Measurements from ENCODE around the gene HSD17B8.

The HSD17B8 gene

DNA sequence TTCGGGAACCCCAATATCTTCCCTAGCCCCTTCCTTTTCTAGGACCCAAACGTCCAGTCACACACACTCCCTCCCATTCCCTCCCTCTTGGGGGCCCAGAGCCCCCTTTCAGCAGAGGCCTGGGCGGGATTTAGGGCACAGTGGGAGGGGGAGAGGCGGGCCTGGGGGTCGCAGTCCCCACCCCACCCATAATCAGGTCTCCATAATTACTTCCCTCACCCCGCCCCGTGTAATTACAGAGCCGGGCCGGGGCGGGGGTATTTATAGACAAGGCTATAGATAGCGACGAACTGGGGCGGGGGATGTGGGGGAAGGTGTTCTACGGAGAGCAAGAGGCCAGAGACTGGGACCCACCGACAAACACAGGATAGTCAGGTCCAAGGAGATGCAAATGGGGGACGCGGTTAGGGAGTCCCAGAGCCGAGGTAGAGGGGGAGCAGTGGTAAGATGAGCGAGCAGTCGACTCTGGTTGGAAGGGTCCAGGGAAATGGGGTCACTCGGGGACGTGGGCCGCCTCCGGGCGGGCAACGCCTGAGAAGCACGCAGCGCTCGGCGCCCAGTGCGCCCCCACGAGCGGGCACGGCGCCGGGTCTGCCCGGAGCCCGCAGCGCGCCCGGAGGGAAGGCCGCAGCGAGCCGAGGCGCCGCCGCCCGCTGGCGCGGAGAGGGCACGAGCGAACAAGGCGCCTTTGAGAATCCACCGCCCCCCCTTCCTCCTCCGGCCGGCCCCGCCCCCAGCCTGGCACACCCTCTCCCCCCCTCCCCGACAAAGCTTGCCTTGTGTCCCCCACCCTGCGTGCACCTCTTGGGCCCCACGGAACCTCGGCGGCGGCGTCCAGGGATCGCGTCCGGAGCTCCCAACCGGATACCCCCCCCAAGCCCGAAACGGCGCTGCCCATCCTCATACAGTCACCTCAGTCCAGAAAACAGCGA, 11.5 kb upstream of the HSD17B8 start:
- peak; percentile 73 for DNase-seq

DNA sequence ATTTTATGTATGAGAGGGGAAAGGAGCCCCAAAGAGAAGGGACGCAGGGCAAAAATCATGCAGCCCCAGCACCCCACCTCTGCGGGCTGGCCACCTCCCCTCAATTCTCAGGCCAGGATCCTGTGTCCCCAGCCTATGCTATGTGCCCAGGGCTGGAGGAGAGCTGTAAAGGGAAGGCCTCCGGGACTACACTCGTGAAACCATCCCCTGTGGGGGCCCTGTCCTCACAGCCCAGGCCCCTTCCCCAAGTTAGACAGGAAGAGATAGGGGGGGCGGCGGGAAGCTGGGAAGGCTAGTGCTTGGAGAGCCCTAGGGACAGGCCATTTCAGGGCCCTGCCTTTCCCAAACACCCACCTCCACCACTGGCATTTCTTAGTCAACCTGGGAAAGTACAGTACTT, 10.8 kb upstream of the HSD17B8 start:
- no peak for DNase-seq

DNA sequence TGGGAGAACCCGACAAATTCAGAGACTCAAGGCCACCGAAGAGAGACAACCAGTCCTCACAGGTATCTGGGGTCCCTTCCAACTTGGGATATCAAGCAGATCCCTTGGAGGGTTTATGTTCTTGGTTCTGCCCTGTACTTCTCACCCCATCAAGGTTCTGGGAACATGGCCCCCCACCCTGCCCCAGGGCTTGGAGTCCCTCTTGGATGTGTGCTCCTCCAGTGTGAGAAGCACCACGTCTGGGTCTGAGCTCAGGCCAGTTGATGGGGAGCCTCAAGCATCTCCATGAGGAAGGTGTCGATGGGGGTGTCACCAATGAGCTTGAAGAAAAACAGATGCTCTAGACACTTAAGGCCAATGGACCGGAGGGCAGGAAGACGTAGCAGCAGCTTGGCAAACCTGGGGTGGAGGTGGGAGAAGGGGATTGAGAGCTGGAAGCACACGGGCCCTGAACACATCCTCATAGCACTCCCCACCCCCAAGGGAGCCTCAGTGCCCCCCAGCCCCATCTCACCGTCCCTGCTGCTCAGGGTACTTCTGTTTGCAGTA, 9.9 kb upstream of the HSD17B8 start:
- no peak for DNase-seq

DNA sequence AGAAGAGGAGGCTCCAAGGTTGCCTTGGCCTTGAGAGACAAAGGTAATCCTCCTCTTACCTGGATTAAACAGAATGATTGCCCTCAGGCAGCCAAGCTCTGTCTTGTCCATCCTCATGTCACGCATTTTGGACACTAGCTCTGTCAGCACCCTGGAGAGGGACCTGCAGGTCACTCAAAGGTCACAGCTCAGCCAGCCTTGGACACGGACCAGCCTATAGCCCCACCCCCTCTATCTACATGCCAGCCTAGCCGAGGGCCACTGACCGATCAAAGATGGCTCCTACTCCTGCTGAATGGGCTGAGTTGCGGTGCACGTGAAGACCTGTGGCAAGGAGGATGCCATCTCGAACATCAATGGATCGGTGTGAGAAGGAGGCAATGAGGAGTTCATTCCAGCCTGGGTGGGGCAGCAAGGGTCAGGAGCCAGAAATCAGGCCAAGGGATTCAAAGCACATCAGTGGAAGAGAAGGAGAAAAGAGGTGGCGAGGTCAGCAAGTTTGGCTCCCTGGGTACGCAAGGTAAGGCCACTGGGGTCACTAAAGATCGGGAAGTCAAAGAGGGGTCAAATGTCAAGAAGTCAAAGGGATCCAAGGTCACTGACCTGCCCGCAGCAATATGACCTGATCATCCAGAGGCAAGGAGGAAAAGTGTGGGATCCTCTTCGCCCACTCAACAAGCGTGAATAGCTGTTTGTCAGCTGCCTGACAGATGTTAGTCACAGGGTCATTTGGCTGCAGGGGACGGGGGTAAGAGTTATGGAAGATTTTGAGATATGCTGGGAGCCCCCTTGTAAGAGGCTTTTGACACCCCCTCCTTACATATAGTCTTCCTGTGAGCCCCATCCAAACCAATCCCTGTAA, 8.9 kb upstream of the HSD17B8 start:
- DNase-seq = no peak

DNA sequence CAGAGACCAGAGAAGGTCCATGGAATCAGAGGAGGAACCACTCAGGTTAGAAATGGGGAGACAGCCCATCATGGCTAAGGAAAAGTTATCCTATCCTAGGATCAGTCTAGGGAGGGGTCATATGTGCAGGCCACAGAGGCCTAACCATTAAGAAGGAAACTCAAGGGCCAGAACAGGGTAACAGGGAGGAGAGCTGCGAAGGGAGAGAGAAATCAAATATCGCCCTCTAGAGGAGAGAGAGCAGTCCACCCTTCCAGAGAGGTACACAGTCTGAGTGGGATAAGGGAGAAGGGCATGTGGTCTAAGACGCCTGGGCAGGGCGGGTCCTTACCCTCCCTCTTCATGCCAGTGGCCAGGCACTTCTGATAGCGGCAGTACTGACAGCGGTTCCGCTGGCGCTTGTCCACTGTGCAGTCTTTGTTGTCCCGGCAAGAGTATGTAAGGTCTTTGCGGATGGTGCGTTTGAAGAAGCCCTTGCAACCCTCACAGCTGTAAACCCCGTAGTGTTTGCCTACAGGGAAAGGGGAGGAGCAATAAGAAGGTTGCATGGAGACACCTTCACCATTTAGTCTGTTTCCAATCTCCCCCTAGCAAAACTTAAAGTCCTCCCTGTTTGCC, 6.9 kb upstream of the HSD17B8 start:
- peak; percentile 69 for DNase-seq

DNA sequence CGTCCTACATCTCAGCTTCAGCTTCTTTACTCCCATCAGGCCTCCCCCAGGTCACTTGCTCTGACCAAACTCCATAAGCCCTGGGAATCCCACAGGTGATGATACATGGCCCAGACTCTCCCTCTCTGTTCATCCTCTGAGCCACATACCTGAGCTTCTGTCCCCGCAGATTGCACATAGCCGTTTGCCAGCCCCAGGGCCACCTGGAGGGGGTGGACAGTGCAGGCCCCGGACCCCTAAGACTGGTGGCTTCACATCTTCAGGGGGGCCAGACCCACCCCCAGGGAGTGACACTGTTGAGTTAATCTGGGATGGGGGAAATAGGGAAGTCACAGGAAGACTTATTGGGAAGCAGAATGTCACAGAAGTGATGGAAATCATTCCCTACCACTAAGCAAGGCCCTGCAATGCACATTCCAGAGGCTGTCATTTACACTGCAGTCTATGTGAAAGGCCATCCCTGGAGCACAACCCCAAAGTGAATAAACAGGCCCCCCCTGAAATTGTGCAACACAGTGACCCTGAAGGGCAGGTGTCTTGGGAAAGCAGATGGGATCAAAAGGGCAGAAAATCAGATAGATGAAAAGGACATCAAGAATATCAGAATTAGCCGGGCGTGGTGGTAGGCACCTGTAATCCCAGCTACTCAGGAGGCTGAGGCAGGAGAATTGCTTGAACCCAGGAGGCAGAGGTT, 6.1 kb upstream of the HSD17B8 start:
- DNase-seq = no peak

DNA sequence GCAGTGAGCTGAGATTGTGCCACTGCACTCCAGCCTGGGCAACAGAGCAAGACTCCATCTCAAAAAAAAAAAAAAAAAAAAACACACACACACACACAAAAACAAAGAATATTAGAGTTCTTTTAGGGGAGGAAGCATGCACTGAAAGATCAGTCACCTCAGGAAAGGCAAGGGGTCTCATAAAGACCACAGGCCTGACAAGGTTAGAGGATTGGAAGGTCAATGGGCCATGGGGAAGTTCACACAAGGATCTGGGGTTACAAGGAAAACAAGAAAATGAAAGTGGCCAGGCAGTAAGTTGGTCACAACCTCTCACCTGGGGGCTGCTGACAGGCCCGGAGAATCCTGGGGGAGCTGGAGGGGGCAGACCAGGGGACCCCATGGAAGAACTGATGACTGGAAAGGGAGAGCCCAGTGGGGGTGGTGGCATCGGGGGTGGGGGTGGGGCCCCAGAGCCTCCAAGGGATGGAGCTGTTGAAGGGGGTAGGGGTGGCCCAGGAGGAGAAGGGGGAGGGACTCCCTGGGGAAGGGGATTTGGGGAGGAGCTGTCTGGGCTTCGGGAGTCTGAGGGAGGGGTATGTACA, 5.5 kb upstream of the HSD17B8 start:
- no peak for DNase-seq

DNA sequence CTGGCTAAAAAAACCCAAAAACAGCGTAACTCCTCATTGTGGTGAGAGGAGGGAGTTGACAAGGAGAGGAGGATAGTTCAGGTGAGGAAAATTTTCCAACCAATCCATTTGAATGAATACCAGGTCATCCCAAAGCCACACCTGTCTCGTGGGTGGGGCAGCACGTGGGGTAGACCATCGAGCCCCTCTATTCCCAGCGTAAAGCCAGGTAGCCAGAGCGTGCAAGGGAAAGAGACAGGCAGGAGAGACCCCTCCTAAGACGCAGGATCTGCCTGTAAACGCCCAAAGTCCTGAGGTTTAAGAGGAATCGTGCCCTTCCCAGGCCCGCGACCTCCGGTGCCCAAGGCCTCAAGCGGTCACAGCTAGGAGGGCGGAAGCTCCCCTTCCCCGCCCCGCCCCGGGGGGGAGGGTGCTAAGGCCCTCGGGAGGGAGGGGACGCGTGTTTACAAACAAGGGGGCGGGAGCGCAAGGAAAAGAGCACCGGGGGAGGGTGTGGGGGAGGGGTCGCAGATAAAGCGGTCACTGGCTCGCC, 4.7 kb upstream of the HSD17B8 start:
- peak; percentile 92 for DNase-seq

DNA sequence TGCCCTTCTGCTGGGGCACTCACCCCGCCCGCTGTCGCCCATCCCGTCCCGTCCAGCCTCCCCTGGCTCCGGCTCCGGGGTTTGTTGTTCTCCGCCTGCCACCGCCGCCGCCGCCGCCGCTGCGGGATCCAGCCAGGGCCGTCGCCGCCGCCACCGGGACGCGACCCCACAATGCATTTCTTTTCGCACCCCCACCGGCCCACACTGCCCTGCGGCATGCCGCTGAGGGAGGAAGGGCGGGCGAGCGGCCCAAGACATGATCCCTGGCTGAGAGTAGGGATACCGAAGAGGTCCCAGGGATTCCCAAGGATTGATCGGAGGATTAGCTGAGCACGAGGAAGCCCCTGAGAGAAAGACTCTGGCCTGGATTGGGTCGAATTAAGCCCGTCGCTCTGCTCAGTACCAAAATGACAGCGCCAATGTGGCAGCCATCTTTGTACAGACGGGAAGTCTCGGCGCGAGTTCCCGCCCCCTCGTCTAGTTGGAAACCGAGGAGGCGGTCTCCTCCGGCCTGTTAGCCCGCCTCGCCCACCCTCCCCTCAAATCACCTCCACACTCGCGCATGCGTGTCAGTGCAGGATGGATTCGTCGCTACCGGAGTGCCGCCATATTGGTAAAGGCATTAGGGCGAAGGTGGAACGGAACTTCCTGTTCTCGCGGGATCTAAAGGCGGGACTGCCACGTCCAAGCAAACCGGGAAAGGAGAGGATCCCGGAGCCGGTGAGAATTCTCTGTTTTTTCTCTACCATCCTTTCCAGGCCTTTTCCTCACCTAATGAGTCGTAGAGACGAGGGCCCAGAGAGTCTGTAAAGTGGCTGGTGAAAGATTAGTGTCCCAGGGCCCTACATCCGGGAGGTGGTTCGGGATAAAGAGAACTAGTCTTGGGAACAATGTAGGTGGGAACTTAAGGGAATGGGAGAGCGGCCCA, 4.0 kb upstream of the HSD17B8 start, which contains the start of the genes RXRB and SLC39A7:
Gene RXRB (minus strand): TSS at position 447 of the 928 bp plus-strand sequence. CDS start 189 bp downstream, at position 258.
Gene SLC39A7 (plus strand): TSS at position 649 of the 928 bp plus-strand sequence. CDS start 379 bp downstream, outside the sequence.
- peak; percentile 100 for DNase-seq

DNA sequence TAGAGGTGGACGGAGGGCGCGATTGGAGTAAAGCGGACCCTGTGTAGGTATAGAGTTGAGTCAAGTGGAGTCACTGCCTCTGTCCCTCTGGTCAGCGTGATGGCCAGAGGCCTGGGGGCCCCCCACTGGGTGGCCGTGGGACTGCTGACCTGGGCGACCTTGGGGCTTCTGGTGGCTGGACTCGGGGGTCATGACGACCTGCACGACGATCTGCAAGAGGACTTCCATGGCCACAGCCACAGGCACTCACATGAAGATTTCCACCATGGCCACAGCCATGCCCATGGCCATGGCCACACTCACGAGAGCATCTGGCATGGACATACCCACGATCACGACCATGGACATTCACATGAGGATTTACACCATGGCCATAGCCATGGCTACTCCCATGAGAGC, 3.3 kb upstream of the HSD17B8 start:
- DNase-seq = no peak

DNA sequence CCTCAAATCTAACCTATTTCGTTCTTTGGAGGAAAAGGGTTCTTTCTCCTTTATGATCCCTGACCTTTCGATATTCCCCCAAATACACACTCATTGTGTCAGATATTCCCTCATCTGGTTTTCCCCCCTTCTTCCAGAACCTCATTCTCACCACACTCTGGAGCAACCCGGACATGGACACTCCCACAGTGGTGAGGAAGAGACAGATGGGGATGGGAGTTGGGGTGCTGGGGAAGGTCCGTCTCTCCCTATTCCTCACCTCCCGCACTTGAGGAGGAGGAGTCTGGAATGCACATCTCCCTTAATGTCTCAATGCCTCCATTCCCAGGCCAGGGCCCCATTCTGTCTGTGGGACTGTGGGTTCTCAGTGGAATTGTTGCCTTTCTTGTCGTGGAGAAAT, 2.5 kb upstream of the HSD17B8 start:
- no peak for DNase-seq

DNA sequence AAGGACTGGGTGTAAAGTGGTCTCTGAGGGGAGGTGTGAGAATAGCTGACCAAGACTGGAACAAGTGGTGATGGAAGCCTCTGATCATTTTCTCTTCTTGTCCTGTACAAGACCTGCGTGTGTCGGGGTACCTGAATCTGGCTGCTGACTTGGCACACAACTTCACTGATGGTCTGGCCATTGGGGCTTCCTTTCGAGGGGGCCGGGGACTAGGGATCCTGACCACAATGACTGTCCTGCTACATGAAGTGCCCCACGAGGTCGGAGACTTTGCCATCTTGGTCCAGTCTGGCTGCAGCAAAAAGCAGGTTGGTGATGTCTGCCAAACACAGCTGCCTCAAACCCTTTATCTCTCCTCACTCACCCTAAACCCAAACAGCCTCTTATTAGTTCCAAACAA, 1.7 kb upstream of the HSD17B8 start:
- DNase-seq = no peak

DNA sequence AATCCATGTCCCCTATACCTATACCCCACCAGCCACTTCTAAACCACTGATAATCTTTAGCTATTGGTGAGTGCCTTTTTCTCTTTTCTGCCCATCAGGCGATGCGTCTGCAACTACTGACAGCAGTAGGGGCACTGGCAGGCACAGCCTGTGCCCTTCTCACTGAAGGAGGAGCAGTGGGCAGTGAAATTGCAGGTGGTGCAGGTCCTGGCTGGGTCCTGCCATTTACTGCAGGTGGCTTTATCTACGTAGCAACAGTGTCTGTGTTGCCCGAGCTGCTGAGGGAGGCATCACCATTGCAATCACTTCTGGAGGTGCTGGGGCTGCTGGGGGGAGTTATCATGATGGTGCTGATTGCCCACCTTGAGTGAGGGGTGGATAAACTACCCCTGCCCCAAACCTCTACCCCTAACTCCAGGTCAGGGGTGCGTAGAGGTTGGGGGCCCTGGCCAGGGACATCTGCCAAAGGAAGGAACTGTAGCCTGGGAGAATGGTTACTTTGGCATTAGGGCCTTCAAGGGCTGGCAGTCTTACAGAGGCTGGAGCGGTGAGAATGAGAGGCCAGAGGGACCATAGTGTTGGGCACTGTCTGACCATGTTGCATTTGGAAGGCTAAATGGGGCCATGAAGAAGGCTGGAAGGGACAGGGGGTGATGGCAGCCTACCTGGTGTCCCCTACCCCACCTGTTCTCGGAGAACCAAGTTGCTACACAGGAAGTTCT, 851 bp upstream of the HSD17B8 start:
- no peak for DNase-seq

DNA sequence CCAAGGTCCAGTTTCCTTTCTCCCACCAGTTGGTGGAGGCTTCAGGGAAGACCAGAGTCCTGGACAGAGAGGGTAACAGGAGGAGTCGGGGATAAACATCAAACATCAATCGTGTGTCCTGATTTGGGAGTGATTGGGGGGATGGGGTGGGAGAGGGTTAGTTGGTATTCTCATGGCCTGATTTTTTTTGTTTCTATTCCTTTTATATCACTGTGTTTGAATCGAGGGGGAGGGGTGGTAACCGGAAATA, 365 bp upstream of the HSD17B8 start:
- no peak for DNase-seq

DNA sequence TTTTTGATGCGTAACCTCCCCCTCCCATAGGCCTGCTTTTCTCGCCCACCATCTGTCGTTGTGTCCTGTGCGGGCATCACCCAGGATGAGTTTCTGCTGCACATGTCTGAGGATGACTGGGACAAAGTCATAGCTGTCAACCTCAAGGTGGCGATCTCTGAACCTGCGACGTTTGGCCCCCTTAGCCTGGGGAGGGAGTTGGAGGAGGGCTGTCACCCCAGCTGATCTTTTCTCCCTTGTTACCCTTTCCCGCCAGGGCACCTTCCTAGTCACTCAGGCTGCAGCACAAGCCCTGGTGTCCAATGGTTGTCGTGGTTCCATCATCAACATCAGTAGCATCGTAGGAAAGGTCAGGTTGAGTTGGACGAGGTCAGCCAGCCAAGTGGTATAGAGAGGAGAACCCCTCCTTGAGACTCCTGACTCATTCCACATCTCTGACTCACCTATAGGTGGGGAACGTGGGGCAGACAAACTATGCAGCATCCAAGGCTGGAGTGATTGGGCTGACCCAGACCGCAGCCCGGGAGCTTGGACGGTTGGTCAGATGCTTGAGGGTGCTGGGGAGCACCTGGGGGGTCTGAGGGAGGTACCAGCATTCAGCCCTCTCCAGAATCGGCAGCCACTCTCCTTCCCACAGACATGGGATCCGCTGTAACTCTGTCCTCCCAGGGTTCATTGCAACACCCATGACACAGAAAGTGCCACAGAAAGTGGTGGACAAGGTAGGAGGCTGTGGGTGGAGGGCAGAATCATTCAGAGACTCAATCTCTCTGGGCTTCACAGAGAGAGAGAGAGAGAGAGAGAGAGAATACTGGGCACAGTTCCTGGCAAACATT, 954 bp downstream of the HSD17B8 start:
- DNase-seq = peak; percentile 72

DNA sequence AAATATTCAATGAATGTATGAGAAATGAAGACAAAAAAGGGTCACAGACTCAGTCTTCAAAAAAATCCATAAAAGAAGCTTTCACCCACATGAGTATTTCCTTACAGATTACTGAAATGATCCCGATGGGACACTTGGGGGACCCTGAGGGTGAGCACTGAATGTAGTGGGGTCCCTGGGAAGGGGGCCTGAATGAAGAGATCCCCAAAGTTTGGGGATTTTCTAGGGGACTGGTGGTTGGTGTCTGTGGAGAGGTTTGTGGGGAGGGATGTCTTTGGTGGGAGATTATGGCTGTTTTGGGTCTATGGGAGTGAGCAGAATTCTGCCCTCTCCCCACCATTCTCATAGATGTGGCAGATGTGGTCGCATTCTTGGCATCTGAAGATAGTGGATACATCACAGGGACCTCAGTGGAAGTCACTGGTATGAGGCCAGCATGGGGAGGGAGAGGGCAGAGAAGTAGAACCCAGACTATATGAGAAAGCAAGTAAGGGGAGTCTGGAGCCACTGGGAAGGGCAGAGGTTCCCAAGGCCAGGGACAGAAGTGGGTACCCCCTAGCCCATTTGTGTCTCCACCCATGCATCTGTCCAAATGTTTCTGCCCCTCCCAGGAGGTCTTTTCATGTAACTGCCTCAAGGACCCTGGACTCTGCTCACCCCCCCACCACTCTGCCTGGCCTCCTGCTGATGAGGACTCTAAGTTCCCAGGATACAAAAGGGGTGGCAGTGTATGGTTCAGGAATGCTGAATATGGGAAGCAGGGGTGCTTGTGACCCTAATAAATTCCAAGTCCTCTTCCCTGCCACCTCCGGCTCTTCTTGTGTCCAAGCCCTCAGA, 1.8 kb downstream of the HSD17B8 start:
- peak; percentile 51 for DNase-seq

DNA sequence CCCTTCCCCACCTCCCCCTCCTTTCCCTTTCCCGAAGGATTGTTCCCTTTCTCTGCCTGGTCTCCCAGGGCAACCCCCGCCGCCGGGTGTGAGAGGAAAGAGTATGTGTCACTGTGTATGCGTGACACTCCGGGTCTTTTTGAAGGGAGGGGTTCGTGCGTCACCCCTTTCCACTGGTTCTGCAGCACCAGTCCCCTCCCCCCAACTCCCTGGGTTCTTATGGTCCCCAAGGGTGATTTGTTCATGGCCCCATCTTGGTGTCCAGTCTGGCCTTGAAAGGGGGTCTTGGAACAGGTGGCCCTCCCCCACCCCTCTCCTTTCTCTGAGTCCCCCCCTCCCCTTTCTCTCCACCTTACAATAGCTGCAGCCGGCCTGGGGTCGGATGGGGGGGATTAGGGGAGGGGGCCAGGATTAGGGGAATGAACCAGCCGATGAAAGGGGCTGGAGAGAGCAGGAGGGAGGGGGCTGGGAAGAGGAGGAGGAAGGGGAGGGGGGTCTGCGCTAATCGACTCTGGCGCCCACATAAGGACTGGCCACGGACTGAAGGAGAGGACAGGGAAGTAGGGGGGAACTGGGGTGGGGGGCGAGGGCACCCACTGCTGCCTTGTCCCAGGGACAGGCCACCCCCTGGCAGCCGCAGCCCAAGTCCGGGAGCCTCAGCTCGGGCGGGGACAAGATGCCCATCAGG, 2.6 kb downstream of the HSD17B8 start:
- peak; percentile 61 for DNase-seq

Measured in activated effector memory CD4-positive, alpha-beta T cell treated with anti-CD3 and anti-CD28 coated beads, Interleukin-2, amount 50 U/mL, for 16 hours (primary cell).